Liver (tissue), 3 donors: ENCODE measurements around the gene MEG3.

Experiments
- ATF3 ChIP-seq: IDR thresholded peaks from 2 replicates; pipeline ENCODE4 v1.6.1; 2016; ENCODE audit warnings: antibody characterized with exemption
- CTCF ChIP-seq: fragments of 150-350 bp; IDR thresholded peaks from 2 replicates; pipeline ENCODE4 v1.5.1; 2017; ENCODE audit warnings: improper control_type of control experiment, low read depth, low read length; ENCODE audit not compliant: missing input control
- EGR1 ChIP-seq, 2 donors: IDR thresholded peaks; 2 replicates each; pipeline ENCODE4 v1.6.1; 2016 to 2018; ENCODE audit warnings: antibody characterized with exemption in 2 of 2, low read depth in 2 of 2
- JUND ChIP-seq, 2 donors: IDR thresholded peaks; 2 replicates each; pipeline ENCODE4 v1.6.1; 2016; ENCODE audit warnings: antibody characterized with exemption in 2 of 2
- MAX ChIP-seq: IDR thresholded peaks from 2 replicates; pipeline ENCODE4 v1.6.1; 2016; ENCODE audit warnings: antibody characterized with exemption
- NR2F2 ChIP-seq: IDR thresholded peaks from 2 replicates; pipeline ENCODE4 v1.6.1; 2016; ENCODE audit warnings: antibody characterized with exemption
- RAD21 ChIP-seq, 2 donors: IDR thresholded peaks; 2 replicates each; pipeline ENCODE4 v1.6.1; 2016; ENCODE audit warnings: antibody characterized with exemption in 2 of 2, mild to moderate bottlenecking in 2 of 2
- REST ChIP-seq: IDR thresholded peaks from 2 replicates; pipeline ENCODE4 v1.6.1; 2016; ENCODE audit warnings: antibody characterized with exemption, mild to moderate bottlenecking
- RXRA ChIP-seq, 2 donors: IDR thresholded peaks; 2 replicates each; pipeline ENCODE4 v1.6.1; 2017 to 2018; ENCODE audit warnings: antibody characterized with exemption in 2 of 2, mild to moderate bottlenecking in 1 of 2
- SP1 ChIP-seq: IDR thresholded peaks from 2 replicates; pipeline ENCODE4 v1.6.1; 2018; ENCODE audit warnings: antibody characterized with exemption, mild to moderate bottlenecking
- TAF1 ChIP-seq: conservative IDR thresholded peaks from 2 replicates; pipeline ENCODE4 v1.6.1; 2016; ENCODE audit warnings: antibody characterized with exemption, mild to moderate bottlenecking
- YY1 ChIP-seq: IDR thresholded peaks from 2 replicates; pipeline ENCODE4 v1.6.1; 2016; ENCODE audit warnings: antibody characterized with exemption, mild to moderate bottlenecking
- donor health status: healthy.
- donor health status: healthy.

GRCh38 chr14:100873096-100873482 is 47.2 kb downstream of the MEG3 start:
- no peak for TF ChIP-seq CTCF
- no peak for TF ChIP-seq TAF1
- TF ChIP-seq YY1: no peak
- TF ChIP-seq MAX: no peak
- TF ChIP-seq SP1: no peak
- TF ChIP-seq JUND (IDR thresholded peaks at IDR 0.05): no peak
- no peak for TF ChIP-seq NR2F2
- no peak for TF ChIP-seq RXRA (IDR thresholded peaks at IDR 0.05)
- TF ChIP-seq RAD21 (IDR thresholded peaks at IDR 0.05): no peak
- no peak for TF ChIP-seq ATF3
- TF ChIP-seq EGR1 (IDR thresholded peaks at IDR 0.05; ENCODE audit: low read depth in 2 of 2): no peak
- TF ChIP-seq REST: no peak
